K562 (cell line): Measurements from ENCODE around the gene CYB5D1. TPM values are rescaled to one million over a fixed set of nuclear protein-coding genes. Genes with fewer than 3 reads are reported as not detected.

Source experiments
- ATAC-seq: fragments of 200-7000 bp; cut with Tn5 transposase; 3 replicates; pipeline ENCODE4 v1.9.1; 2020; ENCODE audit warnings: moderate library complexity
- BruUV-seq: library from RNA; stranded (reverse); fragments of 400-500 nt; replicated peaks from 2 replicates; lab custom pipeline; 2021; lab: Mats Ljungman, UMichigan
- CTCF ChIA-PET: fragments of 300-600 bp; formaldehyde crosslinking; extraction: SDS; loops from one replicate; lab custom pipeline; 2021; ENCODE audit warnings: low intra/inter-chr PET ratio; lab: Yijun Ruan, JAX
- POLR2A ChIA-PET: fragments of 300-600, 350-650 bp; sonication (Branson Sonifier 250); formaldehyde crosslinking; extraction: SDS; loops from one replicate; lab custom pipeline; 2021; ENCODE audit warnings: antibody characterized with exemption, inconsistent platforms; lab: Yijun Ruan, JAX
- DNase-seq, 4 experiments: peaks; one replicate each; pipeline versions ENCODE4 v3.0.0 to v3.0.0-alpha.2; 2011 to 2018; ENCODE audit warnings: low spot score in 3 of 4, mixed read lengths in 3 of 4; ENCODE audit errors: extremely low read depth in 1 of 4
- FAIRE-seq: peaks from 2 replicates; lab custom pipeline; 2011; peaks lifted over from hg19 to GRCh38; lab: Jason Lieb, UNC
- H2AFZ ChIP-seq: 2 replicates; pipeline ENCODE4 v1.6.0; 2011; ENCODE audit warnings: low read depth, low read length, control low read depth, inconsistent platforms
- H3K27ac ChIP-seq: fragments of 200-600 bp; 3 replicates; pipeline ENCODE4 v1.8.0; 2011; ENCODE audit warnings: low read depth, mild to moderate bottlenecking, control low read depth, inconsistent platforms, low read length, moderate library complexity, mixed read lengths; ENCODE audit errors: extremely low read depth
- H3K27me3 ChIP-seq, 2 experiments: fragments of 300-600 bp in 1 of 2; 2 replicates in 1 of 2; 3 replicates in 1 of 2; pipeline versions ENCODE4 v1.6.0 to v1.8.0; 2011; ENCODE audit warnings: inconsistent platforms in 2 of 2, low read length in 2 of 2, mild to moderate bottlenecking in 1 of 2, mixed read lengths in 1 of 2, moderate library complexity in 1 of 2; ENCODE audit not compliant: control insufficient read depth in 2 of 2, insufficient read depth in 2 of 2
- H3K36me3 ChIP-seq: fragments of 300-600 bp; 3 replicates; pipeline ENCODE4 v1.8.0; 2011; ENCODE audit warnings: mild to moderate bottlenecking, low read length, inconsistent platforms; ENCODE audit not compliant: control insufficient read depth, insufficient read depth
- H3K4me1 ChIP-seq, 2 experiments: fragments of 200-600 bp in 1 of 2; replicated peaks in 1 of 2; 2 replicates in 1 of 2; 3 replicates in 1 of 2; pipeline versions ENCODE4 v1.5.1 to v1.8.0; 2011; ENCODE audit warnings: inconsistent platforms in 2 of 2, low read length in 2 of 2, mild to moderate bottlenecking in 1 of 2, mixed read lengths in 1 of 2, moderate library complexity in 1 of 2; ENCODE audit not compliant: control insufficient read depth in 2 of 2, insufficient read depth in 2 of 2
- H3K4me2 ChIP-seq: 2 replicates; pipeline ENCODE4 v1.6.1; 2011; ENCODE audit warnings: low read length, control low read depth, inconsistent platforms, mixed read lengths; ENCODE audit not compliant: insufficient read depth
- H3K4me3 ChIP-seq: fragments of 200-600 bp; sonication (generic), shearing (Covaris generic); 2 replicates; pipeline ENCODE4 v1.5.1; 2016; ENCODE audit warnings: control low read depth, inconsistent platforms
- H3K79me2 ChIP-seq: fragments of 200-600 bp; 3 replicates; pipeline ENCODE4 v1.8.0; 2011; ENCODE audit warnings: low read length, inconsistent platforms; ENCODE audit not compliant: control insufficient read depth, insufficient read depth
- H3K9ac ChIP-seq, 2 experiments: 2 replicates each; pipeline versions ENCODE4 v1.6.0 to v1.6.1; 2011; ENCODE audit warnings: low read depth in 2 of 2, low read length in 2 of 2, control low read depth in 1 of 2, inconsistent platforms in 1 of 2, mild to moderate bottlenecking in 1 of 2, mixed read lengths in 1 of 2; ENCODE audit not compliant: insufficient read depth in 1 of 2
- H3K9me1 ChIP-seq: one replicate; pipeline ENCODE4 v1.6.0; 2011; ENCODE audit warnings: inconsistent platforms, mild to moderate bottlenecking, low read length, moderate library complexity; ENCODE audit not compliant: control insufficient read depth, insufficient read depth
- H3K9me3 ChIP-seq: replicated peaks from 2 replicates; pipeline ENCODE4 v1.5.1; 2011; ENCODE audit warnings: low read depth, low read length, inconsistent platforms; ENCODE audit not compliant: control insufficient read depth, insufficient read depth
- H4K20me1 ChIP-seq: replicated peaks from 2 replicates; pipeline ENCODE4 v1.6.1; 2011; ENCODE audit warnings: low read length, inconsistent platforms, mixed read lengths; ENCODE audit not compliant: control insufficient read depth, insufficient read depth
- ATF3 ChIP-seq, 2 experiments: fragments of 450-650 bp in 1 of 2; sonication (generic) in 1 of 2; formaldehyde crosslinking in 1 of 2; IDR thresholded peaks in 1 of 2; conservative IDR thresholded peaks in 1 of 2; 2 replicates each; pipeline versions ENCODE4 v1.6.1 to v1.8.1; 2016 to 2023; ENCODE audit warnings: mild to moderate bottlenecking in 2 of 2, moderate library complexity in 2 of 2, inconsistent platforms in 1 of 2, missing genetic modification reagents in 1 of 2
- E2F6 ChIP-seq, 2 experiments: IDR thresholded peaks; 2 replicates each; pipeline ENCODE4 v1.6.1; 2011; ENCODE audit warnings: borderline replicate concordance in 1 of 2, control low read depth in 1 of 2, low read depth in 1 of 2, low read length in 1 of 2, mild to moderate bottlenecking in 1 of 2, mixed read lengths in 1 of 2, moderate library complexity in 1 of 2; ENCODE audit not compliant: insufficient read depth in 1 of 2, insufficient read length in 1 of 2, poor library complexity in 1 of 2, severe bottlenecking in 1 of 2; ENCODE audit errors: extremely low read depth in 1 of 2
- HDAC8 ChIP-seq: fragments of 450-650 bp; IDR thresholded peaks from 2 replicates; pipeline ENCODE4 v1.6.1; 2016; ENCODE audit warnings: mild to moderate bottlenecking, missing genetic modification characterization, moderate library complexity, missing compliant biosample characterization
- LCOR ChIP-seq: sonication (generic); formaldehyde crosslinking; IDR thresholded peaks from 2 replicates; pipeline ENCODE4 v1.8.0; 2022; ENCODE audit warnings: mild to moderate bottlenecking, missing genetic modification reagents
- MECOM ChIP-seq: fragments of 250-450 bp; sonication (Bioruptor Pico); IDR thresholded peaks from 2 replicates; pipeline ENCODE4 v1.8.0; 2022; ENCODE audit warnings: inconsistent platforms
- MNT ChIP-seq, 2 experiments: fragments of 450-650 bp; conservative IDR thresholded peaks; 2 replicates each; pipeline ENCODE4 v1.6.1; 2017; ENCODE audit warnings: mild to moderate bottlenecking in 2 of 2, moderate library complexity in 2 of 2
- NFATC3 ChIP-seq: fragments of 450-650 bp; IDR thresholded peaks from 2 replicates; pipeline ENCODE4 v1.6.1; 2017; ENCODE audit warnings: mild to moderate bottlenecking
- PATZ1 ChIP-seq: fragments of 250-450 bp; sonication (Bioruptor Pico); IDR thresholded peaks from 2 replicates; pipeline ENCODE4 v1.5.0; 2020; ENCODE audit warnings: mild to moderate bottlenecking, borderline replicate concordance
- PCBP2 ChIP-seq: fragments of 200-400 bp; formaldehyde crosslinking; IDR thresholded peaks from 2 replicates; pipeline ENCODE4 v1.6.1; 2018; ENCODE audit warnings: low read length, low read depth, mild to moderate bottlenecking, moderate library complexity; ENCODE audit not compliant: poor library complexity, severe bottlenecking
- PHB ChIP-seq: fragments of 250-450 bp; sonication (Bioruptor Pico); IDR thresholded peaks from 2 replicates; pipeline ENCODE4 v1.5.0; 2021
- ZNF12 ChIP-seq: sonication (generic); formaldehyde crosslinking; IDR thresholded peaks from 2 replicates; pipeline ENCODE4 v1.4.0; 2020; ENCODE audit warnings: mild to moderate bottlenecking, missing genetic modification reagents
- WGBS: fragments of 100-300 bp; shearing (Covaris generic); methylation state at CpG from one replicate; pipeline ENCODE4 v1.1.6; 2016; ENCODE audit warnings: low coverage, mixed read lengths; ENCODE audit not compliant: insufficient coverage; ENCODE audit errors: missing lambda C conversion rate; 5-methylcytosine and 5-hydroxymethylcytosine counted together
- in situ Hi-C: fragments of 300-500 bp; cut with MboI; formaldehyde crosslinking; loops from 4 replicates; pipeline ENCODE4 v1.15.0; 2018; ENCODE audit warnings: inconsistent platforms, mixed read lengths
- intact Hi-C: fragments of 100-400 bp; cut with micrococcal nuclease; formaldehyde crosslinking; loops from 2 replicates; pipeline ENCODE4 v1.14.2; 2022
- polyA plus RNA-seq, 8 experiments: library from polyadenylated mRNA; depleted of rRNA in 4 of 8; stranded (reverse) in 5 of 8; unstranded in 3 of 8; fragments of >200 nt; fragmentation: Nextera tagmentation in 2 of 8; fragmentation: Illumina TruSeq in 1 of 8; extraction: Ambion mirVana in 2 of 8; extraction: Trizol in 1 of 8; gene quantifications; 2 replicates each; pipeline versions ENCODE4 v1.2.1 to v1.2.3, GENCODE V29; 2011 to 2014; ENCODE audit warnings: inconsistent platforms in 1 of 8, missing spikeins in 1 of 8
- total RNA-seq, 7 experiments: library from RNA; depleted of rRNA in 6 of 7; stranded (reverse); fragments of >200 nt in 6 of 7; fragmentation: Illumina TruSeq in 2 of 7; extraction: Trizol in 2 of 7; gene quantifications; 2 replicates each; pipeline versions ENCODE4 v1.2.1 to v1.2.3, GENCODE V29; 2011 to 2021; ENCODE audit warnings: low replicate concordance in 1 of 7

Gene CYB5D1
- total and polyA plus RNA-seq, 9 of the 15 experiments (the other 6 are each of a cell fraction or from before 2014, with no cell fraction given), result 2.4 to 7.9 (median 5.7) TPM

GRCh38 chr17:7814969-7815368 lies 42.8 kb upstream of the CYB5D1 start:
- CTCF ChIA-PET, result no interaction called here

More at GRCh38 chr17:7814969-7815368, 42.8 kb upstream of the CYB5D1 start:
- ATAC-seq (no peak), DNase-seq (no peak), FAIRE-seq (no peak)
- Histone ChIP-seq H3K4me3 (no peak overlapping the region), H3K9me3 (no peaks in the 10 kb centered on the region), H2AFZ (no peak overlapping the region), H4K20me1 (no peaks in the 10 kb centered on the region; the same call in 1 of the 2 replicates), H3K27me3 (peaks cover 15 to 44% of the 10 kb centered on the region in 2 experiments), H3K9ac (no peak overlapping the region), H3K4me1 (no peaks in the 10 kb centered on the region; a peak in 1 of 5 replicates), H3K27ac (no peak overlapping the region), H3K36me3 (no peaks in the 10 kb centered on the region), H3K4me2 (no peak overlapping the region), H3K79me2 (no peaks in the 10 kb centered on the region), H3K9me1 (no peaks in the 10 kb centered on the region)
- POLR2A ChIA-PET, result no interaction called here
- intact Hi-C loops, result no loop called here
- TF ChIP-seq ZNF12 (CRISPR knock-in tag), result no peak
- no peak for TF ChIP-seq MECOM
- TF ChIP-seq PATZ1 (CRISPR knock-in tag), result no peak
- TF ChIP-seq E2F6 (IDR thresholded peaks at IDR 0.05; ENCODE audit: borderline replicate concordance in 1 of 2, extremely low read depth in 1 of 2, insufficient read depth in 1 of 2, insufficient read length in 1 of 2, low read depth in 1 of 2, low read length in 1 of 2, poor library complexity in 1 of 2, severe bottlenecking in 1 of 2), result no peak
- TF ChIP-seq NFATC3, result no peak
- no peak for TF ChIP-seq PHB (CRISPR knock-in tag)
- TF ChIP-seq PCBP2, result no peak
- no peak for TF ChIP-seq HDAC8 (tag)
- TF ChIP-seq ATF3 (IDR thresholded peaks at IDR 0.05), result no peak
- no peak for TF ChIP-seq ATF3 (CRISPR knock-in tag; conservative IDR thresholded peaks at IDR 0.05)
- no peak for TF ChIP-seq LCOR (CRISPR knock-in tag)
- no peak for TF ChIP-seq MNT (conservative IDR thresholded peaks at IDR 0.05)
- 15% methylated on average over 5 of the region's 5 CpGs for WGBS
- in situ Hi-C loops, result no loop called here
- no TSS peak for BruUV-seq
